ENCODE data around the gene FAF2. TPM values are rescaled to one million over a fixed set of nuclear protein-coding genes. Genes with fewer than 3 reads are reported as not detected.

The FAF2 gene
- total and polyA plus RNA-seq, 10 of the 15 experiments (the other 5 are each of a cell fraction or from before 2014, with no cell fraction given): 19.0 to 45.1 (median 35.6) TPM

GRCh38 chr5:176409765-176410164 lies 38.4 kb upstream of the FAF2 start:
- H3K9me3 ChIP-seq (replicated peaks; ENCODE audit: control insufficient read depth, insufficient read depth, low read length): no peaks in the 10 kb centered on the region
- no peaks in the 10 kb centered on the region for H3K79me2 ChIP-seq (ENCODE audit: control insufficient read depth, insufficient read depth, low read length)
- FAIRE-seq: no peak
- RAD21 ChIA-PET (ENCODE audit: unreplicated experiment): no interaction called here
- CTCF ChIA-PET: interaction anchor here (1.0 to 1.1 kb wide), 2 partner anchors 18 to 248 kb away, joined by 3 read pairs; no protein-coding TSS in a partner anchor
- SMC1A ChIA-PET (ENCODE audit: uncharacterized antibody, unreplicated experiment): no interaction called here
- no peak overlapping the region for H3K4me3 ChIP-seq
- POLR2A ChIA-PET: interaction anchor here (0.6 kb wide), 1 partner anchor 44 kb away, joined by 3 read pairs; no protein-coding TSS in a partner anchor
- DNase-seq (ENCODE audit: low read depth, low spot score): no peak
- H3K4me1 ChIP-seq (ENCODE audit: control insufficient read depth, insufficient read depth, low read length): peaks cover 3% of the 10 kb centered on the region; the same call in 1 of the 2 replicates
- no peak overlapping the region for H2AFZ ChIP-seq (ENCODE audit: control insufficient read depth, low read depth, low read length)
- in situ Hi-C loops (cut with MboI) (no loop called here), intact Hi-C loops (cut with micrococcal nuclease; ENCODE audit: unreplicated experiment) (loop anchor here (10.0 kb wide), 2 partner anchors 235 to 675 kb away; partner anchors contain the start of gene TSPAN17)
- no peaks in the 10 kb centered on the region; a peak in 1 of 4 replicates for H3K36me3 ChIP-seq (ENCODE audit: control insufficient read depth in 2 of 2, insufficient read depth in 2 of 2, low read length in 1 of 2)
- ATAC-seq: no peak
- H3K27me3 ChIP-seq (replicated peaks in 1 of 2; ENCODE audit: control insufficient read depth in 2 of 2, insufficient read depth in 2 of 2, low read length in 1 of 2): no peaks in the 10 kb centered on the region
- BruUV-seq (replicated peaks): no TSS peak
- no peak overlapping the region for H3K4me2 ChIP-seq (ENCODE audit: control insufficient read depth, insufficient read depth)
- TF ChIP-seq FOXM1 (IDR thresholded peaks at IDR 0.05; ENCODE audit: low read depth, low read length) (no peak), HDGF (IDR thresholded peaks at IDR 0.05) (no peak), NFYA (IDR thresholded peaks at IDR 0.05; ENCODE audit: borderline replicate concordance, low read depth, low read length) (no peak), ETV6 (conservative IDR thresholded peaks at IDR 0.05 in 1 of 2, IDR thresholded peaks at IDR 0.05 in 1 of 2; ENCODE audit: borderline replicate concordance in 1 of 2, low read depth in 1 of 2) (no peak), RELA (IDR thresholded peaks at IDR 0.05; ENCODE audit: borderline replicate concordance, partially characterized antibody) (no peak), ZNF217 (IDR thresholded peaks at IDR 0.05) (no peak), CBFB (IDR thresholded peaks at IDR 0.05; ENCODE audit: low read depth) (no peak), CBX5 (IDR thresholded peaks at IDR 0.05; ENCODE audit: low read depth) (no peak), ZBED1 (IDR thresholded peaks at IDR 0.05; ENCODE audit: borderline replicate concordance) (no peak), CBX3 (IDR thresholded peaks at IDR 0.05; ENCODE audit: borderline replicate concordance, low read depth) (no peak), ZNF622 (IDR thresholded peaks at IDR 0.05) (no peak), RFX5 (IDR thresholded peaks at IDR 0.05; ENCODE audit: low read depth, low read length) (no peak)
- H4K20me1 ChIP-seq (ENCODE audit: control insufficient read depth, insufficient read depth): no peaks in the 10 kb centered on the region
- no peak overlapping the region for H3K9ac ChIP-seq (ENCODE audit: control insufficient read depth, insufficient read depth, low read length)
- no peak overlapping the region for H3K27ac ChIP-seq (ENCODE audit: control insufficient read depth, insufficient read depth)
- WGBS (ENCODE audit: insufficient coverage, insufficient replicate concordance, low lambda C conversion rate, missing lambda C conversion rate): 97% methylated on average over 4 of the region's 4 CpGs

Measured in GM12878 (cell line).